Measurements from ENCODE around the gene CLCF1. TPM values are rescaled to one million over a fixed set of nuclear protein-coding genes. Genes with fewer than 3 reads are reported as not detected.

The CLCF1 gene
- total RNA-seq (3.0 TPM), polyA plus RNA-seq (1 to 10 TPM in 1 of 4 donors, under 1 TPM in 3; 0.10 to 1.3 (median 0.40) TPM)

DNA sequence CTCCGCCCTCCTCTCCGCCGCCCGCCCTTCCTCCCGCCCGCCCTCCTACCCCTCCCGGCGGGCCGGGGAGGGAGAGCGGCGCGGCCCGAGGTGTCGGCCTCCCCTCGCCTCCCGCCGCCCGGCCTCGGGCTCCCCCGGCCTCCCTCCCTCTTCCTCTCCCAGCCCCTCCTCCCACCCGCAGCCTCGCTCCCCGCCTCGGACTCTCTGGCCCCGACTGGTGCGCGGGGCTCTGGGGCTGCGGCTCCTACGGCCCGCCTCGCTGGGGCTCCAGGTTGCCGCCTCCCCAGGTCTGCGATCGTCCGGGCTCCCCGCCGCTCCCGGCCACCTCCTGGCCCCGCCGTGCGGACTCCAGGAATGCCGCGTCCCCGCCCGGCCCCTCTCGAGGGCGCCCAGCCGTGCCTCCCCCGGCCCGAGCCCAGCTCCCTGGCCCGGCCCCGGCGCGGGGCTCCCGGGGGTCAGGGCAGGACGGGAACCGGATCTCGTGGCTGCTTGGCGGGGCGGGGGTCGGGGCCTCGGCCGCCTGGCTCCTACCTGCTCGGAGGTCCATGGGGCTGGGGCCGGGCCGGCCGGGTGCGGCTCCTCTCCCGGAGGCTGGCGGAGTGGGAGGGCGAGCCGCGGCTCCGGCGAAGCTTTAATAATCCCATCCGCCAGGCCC, at the start of gene CLCF1:
Gene CLCF1, minus strand, starts transcription at position 606 of the 655 bp plus-strand sequence. Its CDS starts 59 bp downstream, at position 547.
- peak; percentile 5 to 7 for ATAC-seq (ENCODE audit: low read depth in 2 of 2)
- Histone ChIP-seq H3K27me3 (ENCODE audit: control insufficient read depth, insufficient read depth, low read length) (no peaks in the 10 kb centered on the region), H3K9me3 (ENCODE audit: control insufficient read depth in 2 of 2, low read length in 2 of 2) (no peaks in the 10 kb centered on the region), H3K27ac (ENCODE audit: insufficient read depth, low read length, poor library complexity, severe bottlenecking) (peak within 1 kb of the TSS; percentile 73), H3K4me3 (ENCODE audit: low read depth, low read length) (peak within 1 kb of the TSS; percentile 13), H3K4me1 (ENCODE audit: control insufficient read depth, insufficient read depth, low read length, poor library complexity, severe bottlenecking) (peaks cover 38% of the 10 kb centered on the region), H3K36me3 (ENCODE audit: control insufficient read depth, insufficient read depth, low read length) (no peaks in the 10 kb centered on the region)
- DNase-seq = peak in 1 of 3 donors; percentile 14
- peak within 1 kb of the TSS; percentile 95 to 97 (median 96) for H3K4me3 Mint-ChIP-seq
- no peaks in the 10 kb centered on the region for H3K36me3 Mint-ChIP-seq
- peaks cover 47% of the 10 kb centered on the region for H3K27me3 Mint-ChIP-seq
- H3K27ac Mint-ChIP-seq = peak within 1 kb of the TSS; percentile 84 to 97 (median 88)
- peaks cover 5 to 48% (median 25%) of the 10 kb centered on the region in 4 donors for H3K4me1 Mint-ChIP-seq
- peaks cover 0 to 3% (median 0%) of the 10 kb centered on the region in 7 donors for H3K9me3 Mint-ChIP-seq

DNA sequence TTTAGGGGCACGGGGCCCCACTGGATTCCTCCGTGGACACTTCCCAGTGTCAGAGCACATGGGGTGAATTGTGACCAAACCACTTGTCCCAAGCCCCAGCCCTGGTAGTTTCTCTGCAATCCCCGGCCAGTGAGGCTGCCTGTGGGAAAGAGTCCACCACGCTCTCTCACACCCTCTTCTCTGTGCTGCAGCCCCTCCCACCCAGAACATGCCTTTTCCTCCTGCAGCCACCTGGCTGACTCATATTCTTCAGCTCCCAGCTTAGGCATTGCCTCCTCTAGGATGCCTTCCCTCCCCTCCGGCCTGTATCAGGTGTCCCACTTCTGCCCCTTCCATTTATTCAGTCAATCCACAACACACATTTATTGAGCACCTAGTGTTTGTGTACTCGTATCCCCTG, 49.5 kb upstream of the CLCF1 start:
- peak overlapping the region in 2 of 3 donors; percentile 41 to 95 for H3K27ac Mint-ChIP-seq
- H3K4me1 ChIP-seq (ENCODE audit: control insufficient read depth, insufficient read depth, low read length, poor library complexity, severe bottlenecking) = peaks cover 46% of the 10 kb centered on the region
- H3K4me3 Mint-ChIP-seq = peak overlapping the region in 2 of 4 donors; percentile 52 to 75
- peaks cover 2% of the 10 kb centered on the region for H3K27me3 Mint-ChIP-seq
- no peak overlapping the region for H3K27ac ChIP-seq (ENCODE audit: insufficient read depth, low read length, poor library complexity, severe bottlenecking)
- no peaks in the 10 kb centered on the region for H3K9me3 Mint-ChIP-seq
- H3K36me3 ChIP-seq (ENCODE audit: control insufficient read depth, insufficient read depth, low read length) = no peaks in the 10 kb centered on the region
- H3K4me3 ChIP-seq (ENCODE audit: low read depth, low read length) = no peak overlapping the region
- no peaks in the 10 kb centered on the region for H3K9me3 ChIP-seq (ENCODE audit: control insufficient read depth in 2 of 2, low read length in 2 of 2)
- no peaks in the 10 kb centered on the region for H3K27me3 ChIP-seq (ENCODE audit: control insufficient read depth, insufficient read depth, low read length)
- H3K36me3 Mint-ChIP-seq = no peaks in the 10 kb centered on the region
- ATAC-seq (ENCODE audit: low read depth in 2 of 2) (no peak), DNase-seq (no peak)
- peaks cover under 1 to 66% (median 17%) of the 10 kb centered on the region in 4 donors for H3K4me1 Mint-ChIP-seq

DNA sequence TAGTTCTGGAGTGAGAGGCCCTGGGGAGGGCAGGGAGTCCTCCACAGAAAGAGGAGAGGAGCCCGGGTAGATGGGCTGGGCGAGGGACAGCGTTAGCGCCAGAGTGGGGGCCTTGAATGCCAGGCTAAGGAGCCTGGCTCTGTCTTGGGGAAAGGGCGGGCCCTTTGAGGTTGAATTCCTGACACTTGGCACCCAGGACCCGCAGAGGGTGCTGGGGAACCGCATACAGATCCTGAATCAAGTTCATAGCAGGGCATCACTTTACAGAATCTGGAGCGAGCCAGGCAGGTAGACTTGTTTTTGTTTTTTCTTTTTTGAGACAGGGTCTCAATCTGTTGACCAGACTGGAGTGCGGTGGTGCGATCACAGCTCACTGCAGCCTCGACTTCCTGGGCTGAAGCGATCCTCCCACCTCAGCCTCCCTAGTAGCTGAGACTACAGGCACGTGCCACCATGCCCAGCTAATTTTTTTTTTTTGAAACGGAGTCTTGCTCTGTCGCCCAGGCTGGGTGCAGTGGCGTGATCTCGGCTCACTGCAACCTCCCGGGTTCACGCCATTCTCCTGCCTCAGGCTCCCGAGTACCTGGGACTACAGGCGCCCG, 48.1 kb upstream of the CLCF1 start:
- DNase-seq = no peak
- no peak overlapping the region for H3K4me3 ChIP-seq (ENCODE audit: low read depth, low read length)
- Mint-ChIP-seq H3K36me3 (no peaks in the 10 kb centered on the region), H3K27ac (peak overlapping the region; percentile 82 to 97 (median 86)), H3K27me3 (no peaks in the 10 kb centered on the region), H3K9me3 (no peaks in the 10 kb centered on the region), H3K4me1 (peaks cover 4 to 68% (median 19%) of the 10 kb centered on the region in 4 donors), H3K4me3 (peak overlapping the region; percentile 75 to 93 (median 82))
- no peaks in the 10 kb centered on the region for H3K9me3 ChIP-seq (ENCODE audit: control insufficient read depth in 2 of 2, low read length in 2 of 2)
- H3K4me1 ChIP-seq (ENCODE audit: control insufficient read depth, insufficient read depth, low read length, poor library complexity, severe bottlenecking) = peaks cover 53% of the 10 kb centered on the region
- H3K36me3 ChIP-seq (ENCODE audit: control insufficient read depth, insufficient read depth, low read length) = no peaks in the 10 kb centered on the region
- peak overlapping the region; percentile 79 for H3K27ac ChIP-seq (ENCODE audit: insufficient read depth, low read length, poor library complexity, severe bottlenecking)
- H3K27me3 ChIP-seq (ENCODE audit: control insufficient read depth, insufficient read depth, low read length) = no peaks in the 10 kb centered on the region
- no peak for ATAC-seq (ENCODE audit: low read depth in 2 of 2)

DNA sequence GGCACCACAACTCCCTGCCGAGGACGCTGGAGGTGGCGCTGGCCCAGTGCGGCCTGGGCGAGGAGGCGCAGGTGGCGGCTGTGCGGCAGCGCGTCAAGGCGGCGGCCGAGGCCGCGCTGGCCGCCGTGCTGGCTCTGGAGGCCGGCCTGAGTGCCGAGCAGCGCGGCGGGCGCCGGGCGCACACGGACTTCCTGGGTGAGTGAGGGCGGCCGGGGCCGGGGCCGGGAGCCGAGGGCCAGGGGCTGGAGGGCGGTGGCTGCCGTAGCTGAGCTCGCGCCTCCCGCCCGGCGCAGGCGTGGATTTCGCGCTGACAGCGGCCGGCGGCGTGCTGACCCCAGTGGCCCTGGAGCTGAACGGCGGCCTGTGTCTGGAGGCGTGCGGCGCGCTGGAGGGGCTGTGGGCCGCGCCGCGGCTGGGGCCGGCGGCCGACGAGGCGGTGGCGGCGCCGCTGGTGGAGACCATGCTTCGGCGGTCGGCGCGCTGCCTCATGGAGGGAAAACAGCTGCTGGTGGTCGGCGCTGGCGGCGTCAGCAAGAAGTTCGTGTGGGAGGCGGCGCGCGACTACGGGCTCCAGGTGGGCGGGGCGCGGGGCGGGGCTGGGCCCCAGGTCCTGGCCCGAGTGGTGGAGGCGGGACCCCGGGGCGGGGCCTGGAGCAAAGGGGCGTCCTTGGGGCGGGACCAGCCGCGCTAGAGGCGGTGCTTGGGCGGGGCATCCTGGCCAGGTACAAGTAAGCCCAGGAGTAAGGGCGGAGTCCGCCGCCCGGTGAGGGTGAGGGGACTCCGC, 47.4 kb upstream of the CLCF1 start:
- DNase-seq (peak; percentile 95 to 98 (median 97)), ATAC-seq (ENCODE audit: low read depth in 2 of 2) (peak; percentile 81 to 85)
- no peaks in the 10 kb centered on the region for H3K36me3 Mint-ChIP-seq
- H3K4me3 ChIP-seq (ENCODE audit: low read depth, low read length) = no peak overlapping the region
- H3K27me3 Mint-ChIP-seq = no peaks in the 10 kb centered on the region
- H3K4me1 Mint-ChIP-seq = peaks cover 4 to 72% (median 25%) of the 10 kb centered on the region in 4 donors
- H3K4me3 Mint-ChIP-seq = peak overlapping the region; percentile 85 to 93 (median 88)
- peak overlapping the region; percentile 79 for H3K27ac ChIP-seq (ENCODE audit: insufficient read depth, low read length, poor library complexity, severe bottlenecking)
- H3K9me3 Mint-ChIP-seq = no peaks in the 10 kb centered on the region
- no peaks in the 10 kb centered on the region for H3K9me3 ChIP-seq (ENCODE audit: control insufficient read depth in 2 of 2, low read length in 2 of 2)
- no peaks in the 10 kb centered on the region for H3K36me3 ChIP-seq (ENCODE audit: control insufficient read depth, insufficient read depth, low read length)
- H3K4me1 ChIP-seq (ENCODE audit: control insufficient read depth, insufficient read depth, low read length, poor library complexity, severe bottlenecking) = peaks cover 60% of the 10 kb centered on the region
- H3K27ac Mint-ChIP-seq = peak overlapping the region; percentile 82 to 97 (median 86)
- H3K27me3 ChIP-seq (ENCODE audit: control insufficient read depth, insufficient read depth, low read length) = no peaks in the 10 kb centered on the region

DNA sequence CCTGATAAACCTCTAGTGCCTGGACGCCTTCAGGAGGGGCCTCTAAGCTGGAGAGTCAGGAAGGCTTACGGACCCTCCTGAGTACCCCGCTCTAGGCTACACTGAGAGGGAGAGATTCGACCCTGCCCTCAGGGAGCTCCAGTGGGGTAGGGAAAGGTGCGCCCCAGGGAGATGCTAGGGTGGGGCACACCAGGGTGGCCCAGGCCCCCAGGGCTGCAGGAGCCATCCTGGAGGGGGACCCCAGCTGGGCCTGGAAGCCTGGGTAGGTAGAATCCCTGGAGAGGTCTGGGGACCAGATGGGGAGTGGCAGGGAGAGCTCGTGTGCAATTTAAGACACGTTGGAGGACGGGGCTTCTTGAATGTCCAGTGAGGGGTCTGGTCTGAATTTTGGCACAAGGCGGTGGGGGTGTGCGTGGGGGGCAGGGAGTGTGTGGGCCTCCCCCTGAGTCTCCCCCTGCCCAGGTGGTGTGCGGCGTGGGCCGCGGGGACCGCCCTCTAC, 46.8 kb upstream of the CLCF1 start:
- Histone ChIP-seq H3K4me3 (ENCODE audit: low read depth, low read length) (peak overlapping the region; percentile 37), H3K36me3 (ENCODE audit: control insufficient read depth, insufficient read depth, low read length) (no peaks in the 10 kb centered on the region), H3K4me1 (ENCODE audit: control insufficient read depth, insufficient read depth, low read length, poor library complexity, severe bottlenecking) (peaks cover 63% of the 10 kb centered on the region), H3K27ac (ENCODE audit: insufficient read depth, low read length, poor library complexity, severe bottlenecking) (peak overlapping the region; percentile 79), H3K27me3 (ENCODE audit: control insufficient read depth, insufficient read depth, low read length) (no peaks in the 10 kb centered on the region), H3K9me3 (ENCODE audit: control insufficient read depth in 2 of 2, low read length in 2 of 2) (no peaks in the 10 kb centered on the region)
- Mint-ChIP-seq H3K36me3 (no peaks in the 10 kb centered on the region), H3K27me3 (no peaks in the 10 kb centered on the region), H3K4me1 (peaks cover 4 to 68% (median 26%) of the 10 kb centered on the region in 4 donors), H3K27ac (peak overlapping the region; percentile 60 to 93 (median 74)), H3K9me3 (no peaks in the 10 kb centered on the region), H3K4me3 (peak overlapping the region; percentile 85 to 93 (median 88))
- no peak for DNase-seq
- no peak for ATAC-seq (ENCODE audit: low read depth in 2 of 2)

DNA sequence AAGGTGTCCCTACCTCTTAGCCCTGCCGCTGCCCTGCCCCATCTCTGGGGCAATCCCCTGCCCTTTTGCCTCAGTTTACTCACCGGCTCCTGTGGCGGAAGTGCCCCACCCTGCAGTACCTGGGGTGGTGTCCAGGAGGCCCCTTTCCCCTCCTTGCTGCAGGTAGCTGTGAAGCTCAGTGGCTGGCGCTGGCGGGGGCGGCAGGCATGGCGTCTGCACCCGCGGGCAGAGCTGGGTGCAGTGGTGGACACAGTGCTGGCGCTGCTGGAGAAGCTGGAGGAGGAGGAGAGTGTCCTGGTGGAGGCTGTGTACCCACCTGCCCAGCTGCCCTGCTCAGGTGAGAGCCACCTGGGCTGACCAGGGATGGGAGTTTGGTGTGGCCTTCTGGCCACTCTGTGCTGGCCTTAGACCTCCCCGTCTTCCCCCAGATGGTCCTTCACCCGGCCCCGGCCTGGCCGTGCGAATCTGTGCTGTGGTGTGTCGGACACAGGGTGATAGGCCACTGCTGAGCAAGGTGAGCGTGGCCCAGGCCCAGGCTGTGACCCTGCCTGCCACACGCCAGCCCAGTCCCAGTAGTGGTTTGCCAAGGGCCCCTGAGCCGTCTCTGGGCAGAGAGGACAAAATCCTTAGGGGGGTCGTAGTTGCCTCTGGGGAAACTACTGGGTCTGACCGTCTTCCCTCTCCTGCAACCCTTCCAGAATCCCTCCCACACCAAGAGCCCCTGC, 46.1 kb upstream of the CLCF1 start:
- H3K9me3 ChIP-seq (ENCODE audit: control insufficient read depth in 2 of 2, low read length in 2 of 2) = no peaks in the 10 kb centered on the region
- DNase-seq (no peak), ATAC-seq (ENCODE audit: low read depth in 2 of 2) (no peak)
- H3K4me3 ChIP-seq (ENCODE audit: low read depth, low read length) = peak overlapping the region; percentile 37
- peaks cover 69% of the 10 kb centered on the region for H3K4me1 ChIP-seq (ENCODE audit: control insufficient read depth, insufficient read depth, low read length, poor library complexity, severe bottlenecking)
- Mint-ChIP-seq H3K36me3 (no peaks in the 10 kb centered on the region), H3K4me3 (peak overlapping the region; percentile 85 to 93 (median 88)), H3K4me1 (peaks cover 4 to 69% (median 25%) of the 10 kb centered on the region in 4 donors), H3K27me3 (no peaks in the 10 kb centered on the region), H3K9me3 (no peaks in the 10 kb centered on the region), H3K27ac (peak overlapping the region; percentile 74 to 95 (median 93))
- no peaks in the 10 kb centered on the region for H3K36me3 ChIP-seq (ENCODE audit: control insufficient read depth, insufficient read depth, low read length)
- no peaks in the 10 kb centered on the region for H3K27me3 ChIP-seq (ENCODE audit: control insufficient read depth, insufficient read depth, low read length)
- H3K27ac ChIP-seq (ENCODE audit: insufficient read depth, low read length, poor library complexity, severe bottlenecking) = peak overlapping the region; percentile 79
